ENCODE measurements around the gene S100A5.

- TF ChIP-seq MYC (IDR thresholded peaks at IDR 0.05; ENCODE audit: borderline replicate concordance, low read length) (0 out of 2 replicates have a peak, but pooled peaks have one; percentile 58), ZSCAN20 (CRISPR knock-in tag; IDR thresholded peaks at IDR 0.05) (no peak), MAFK (IDR thresholded peaks at IDR 0.05; ENCODE audit: partially characterized antibody) (peak; percentile 25), ESRRA (IDR thresholded peaks at IDR 0.05; ENCODE audit: borderline replicate concordance, low read length) (no peak), CTCF (IDR thresholded peaks at IDR 0.05) (peak; percentile 96), JUN (IDR thresholded peaks at IDR 0.05) (peak in 1 of 2 experiments; percentile 59; a peak in 1 of 5 replicates), HOXA7 (CRISPR knock-in tag; IDR thresholded peaks at IDR 0.05) (no peak)
Observed at GRCh38 chr1:153568367-153569099, 27.8 kb upstream of the S100A5 start.
